ENCODE measurements around the gene SCNM1. TPM values are rescaled to one million over a fixed set of nuclear protein-coding genes. Genes with fewer than 3 reads are reported as not detected.

SCNM1 gene
- 10 to 100 TPM in 5 of 6 donors, 1 to 10 TPM in 1; 8.9 to 50.3 (median 25.9) TPM for total RNA-seq

GRCh38 chr1:151165738-151166504 is at the start of gene SCNM1, which contains the start of gene LYSMD1:
Gene SCNM1 (plus strand): TSS chr1:151166144. CDS start chr1:151166153, 9 bp downstream.
Gene LYSMD1 (minus strand): TSS chr1:151165902. CDS start chr1:151165258, 644 bp downstream.
- Histone ChIP-seq H3K4me3 (peak within 1 kb of the TSS; percentile 49 to 72 (median 68)), H3K36me3 (peaks cover 3 to 47% (median 29%) of the 10 kb centered on the region in 4 donors), H3K27me3 (no peaks in the 10 kb centered on the region), H3K9me3 (no peaks in the 10 kb centered on the region), H3K27ac (peak within 1 kb of the TSS; percentile 65 to 87 (median 84)), H3K4me1 (peaks cover 18 to 35% (median 24%) of the 10 kb centered on the region in 4 donors)
- DNase-seq, result peak in 1 of 2 donors; percentile 97
- peak in 5 of 6 experiments; percentile 23 to 62 (median 51) for TF ChIP-seq CTCF (IDR thresholded peaks at IDR 0.05)
- peak in 2 of 4 donors; percentile 87 to 92 for TF ChIP-seq EP300 (IDR thresholded peaks at IDR 0.05)
- TF ChIP-seq POLR2A (IDR thresholded peaks at IDR 0.05), result peak in 3 of 4 donors; percentile 39 to 79 (median 58)
- TF ChIP-seq POLR2AphosphoS5 (IDR thresholded peaks at IDR 0.05), result peak; percentile 99 to 100
- 0% methylated on average over 38 of the region's 38 CpGs for WGBS, 2 donors
- ATAC-seq (ENCODE audit: low FRiP score in 2 of 2), result peak; percentile 97

- WGBS, 2 donors, result 86% methylated on average over 5 of the region's 5 CpGs
- Histone ChIP-seq H3K9me3 (no peaks in the 10 kb centered on the region), H3K36me3 (peaks cover 0 to 18% (median 4%) of the 10 kb centered on the region in 4 donors), H3K4me3 (no peak overlapping the region), H3K27ac (no peak overlapping the region), H3K4me1 (no peaks in the 10 kb centered on the region), H3K27me3 (no peaks in the 10 kb centered on the region)
- ATAC-seq (ENCODE audit: low FRiP score in 2 of 2) (no peak), DNase-seq (no peak)
- TF ChIP-seq EP300 (IDR thresholded peaks at IDR 0.05), result no peak
- no peak for TF ChIP-seq POLR2AphosphoS5 (IDR thresholded peaks at IDR 0.05)
- TF ChIP-seq POLR2A (IDR thresholded peaks at IDR 0.05), result no peak
- no peak for TF ChIP-seq CTCF (IDR thresholded peaks at IDR 0.05)
Measured at GRCh38 chr1:151124763-151125403, 41.1 kb upstream of the SCNM1 start.

GRCh38 chr1:151128800-151129199 is 37.1 kb upstream of the SCNM1 start:
- no peak overlapping the region for H3K27ac ChIP-seq
- H3K4me1 ChIP-seq, result peaks cover 4 to 17% (median 8%) of the 10 kb centered on the region in 4 donors
- no peaks in the 10 kb centered on the region for H3K27me3 ChIP-seq
- peaks cover 0 to 1% (median 0%) of the 10 kb centered on the region in 4 donors for H3K36me3 ChIP-seq
- TF ChIP-seq CTCF (IDR thresholded peaks at IDR 0.05) (no peak), POLR2A (IDR thresholded peaks at IDR 0.05) (no peak), EP300 (IDR thresholded peaks at IDR 0.05) (no peak), POLR2AphosphoS5 (IDR thresholded peaks at IDR 0.05) (no peak)
- 81 to 89% methylated on average over 6 of the region's 6 CpGs for WGBS, 2 donors
- no peaks in the 10 kb centered on the region for H3K9me3 ChIP-seq
- DNase-seq (no peak), ATAC-seq (ENCODE audit: low FRiP score in 2 of 2) (no peak)
- H3K4me3 ChIP-seq, result no peak overlapping the region

GRCh38 chr1:151130987-151131586 is 34.9 kb upstream of the SCNM1 start:
- H3K4me3 ChIP-seq, result peak overlapping the region in 3 of 4 donors; percentile 28 to 51 (median 43)
- peak; percentile 85 to 90 for DNase-seq
- TF ChIP-seq POLR2A (IDR thresholded peaks at IDR 0.05), result peak in 1 of 4 donors; percentile 4
- TF ChIP-seq CTCF (IDR thresholded peaks at IDR 0.05), result peak in 1 of 6 experiments; percentile 15
- peak in 1 of 2 donors; percentile 29 for TF ChIP-seq POLR2AphosphoS5 (IDR thresholded peaks at IDR 0.05)
- no peak for TF ChIP-seq EP300 (IDR thresholded peaks at IDR 0.05)
- peaks cover 0 to 6% (median 3%) of the 10 kb centered on the region in 4 donors for H3K36me3 ChIP-seq
- no peaks in the 10 kb centered on the region for H3K9me3 ChIP-seq
- 11 to 12% methylated on average over 21 to 29 of the region's 45 CpGs for WGBS, 2 donors
- H3K27ac ChIP-seq, result peak overlapping the region in 1 of 4 donors; percentile 47
- no peaks in the 10 kb centered on the region for H3K27me3 ChIP-seq
- peaks cover 4 to 17% (median 8%) of the 10 kb centered on the region in 4 donors for H3K4me1 ChIP-seq
- ATAC-seq (ENCODE audit: low FRiP score in 2 of 2), result peak; percentile 85 to 91
